Trophoblast cell (in vitro differentiated cells and primary cell): ENCODE measurements around the gene CRACR2B.

Experiments
- DNase-seq, 2 donors: peaks; one replicate each; pipeline ENCODE4 v3.0.0-alpha.2; 2016
- H2AFZ ChIP-seq: 2 replicates; pipeline ENCODE4 v1.6.1; 2013; ENCODE audit warnings: low read length, moderate library complexity, mild to moderate bottlenecking; ENCODE audit not compliant: insufficient read depth, poor library complexity
- H2AK5ac ChIP-seq: 2 replicates; pipeline ENCODE4 v1.6.1; 2013; ENCODE audit warnings: mild to moderate bottlenecking, low read length
- H2BK120ac ChIP-seq: 2 replicates; pipeline ENCODE4 v1.6.1; 2013; ENCODE audit warnings: low read length, mild to moderate bottlenecking, moderate library complexity; ENCODE audit not compliant: insufficient read depth, poor library complexity
- H2BK12ac ChIP-seq: 2 replicates; pipeline ENCODE4 v1.6.1; 2013; ENCODE audit warnings: mild to moderate bottlenecking, low read length, moderate library complexity
- H2BK5ac ChIP-seq: 2 replicates; pipeline ENCODE4 v1.6.1; 2013; ENCODE audit warnings: low read length, low read depth, moderate library complexity, mild to moderate bottlenecking; ENCODE audit not compliant: poor library complexity
- H3K14ac ChIP-seq: 2 replicates; pipeline ENCODE4 v1.6.1; 2013; ENCODE audit warnings: mild to moderate bottlenecking, low read length
- H3K18ac ChIP-seq: 2 replicates; pipeline ENCODE4 v1.6.1; 2013; ENCODE audit warnings: mild to moderate bottlenecking, low read length
- H3K23ac ChIP-seq: 2 replicates; pipeline ENCODE4 v1.6.1; 2013; ENCODE audit warnings: low read length
- H3K27ac ChIP-seq: 2 replicates; pipeline ENCODE4 v1.5.1; 2013; ENCODE audit warnings: low read depth, mild to moderate bottlenecking, inconsistent platforms, low read length, moderate library complexity
- H3K27me3 ChIP-seq: 2 replicates; pipeline ENCODE4 v1.6.1; 2013; ENCODE audit warnings: inconsistent platforms, mild to moderate bottlenecking, low read length, moderate library complexity; ENCODE audit not compliant: insufficient read depth
- H3K36me3 ChIP-seq, 2 experiments: 1 replicate in 1 of 2; 2 replicates in 1 of 2; pipeline ENCODE4 v1.6.1; 2013; ENCODE audit warnings: low read length in 2 of 2, mild to moderate bottlenecking in 2 of 2, moderate library complexity in 1 of 2; ENCODE audit not compliant: insufficient read depth in 2 of 2, control insufficient read depth in 1 of 2
- H3K4ac ChIP-seq: 2 replicates; pipeline ENCODE4 v1.6.1; 2013; ENCODE audit warnings: low read depth, mild to moderate bottlenecking, low read length, moderate library complexity
- H3K4me1 ChIP-seq, 2 experiments: 1 replicate in 1 of 2; 2 replicates in 1 of 2; pipeline ENCODE4 v1.6.1; 2013; ENCODE audit warnings: low read length in 2 of 2, mild to moderate bottlenecking in 2 of 2, moderate library complexity in 1 of 2; ENCODE audit not compliant: insufficient read depth in 2 of 2, control insufficient read depth in 1 of 2
- H3K4me2 ChIP-seq: 2 replicates; pipeline ENCODE4 v1.6.1; 2013; ENCODE audit warnings: inconsistent platforms, mild to moderate bottlenecking, low read length, moderate library complexity
- H3K4me3 ChIP-seq: 2 replicates; pipeline ENCODE4 v1.5.1; 2013; ENCODE audit warnings: mild to moderate bottlenecking, low read depth, low read length, inconsistent platforms
- H3K79me1 ChIP-seq: one replicate; pipeline ENCODE4 v1.6.1; 2013; ENCODE audit warnings: low read length
- H3K79me2 ChIP-seq: 2 replicates; pipeline ENCODE4 v1.6.1; 2013; ENCODE audit warnings: low read length, mild to moderate bottlenecking; ENCODE audit not compliant: control insufficient read depth, insufficient read depth, poor library complexity
- H3K9ac ChIP-seq: 2 replicates; pipeline ENCODE4 v1.6.1; 2013; ENCODE audit warnings: mild to moderate bottlenecking, low read length
- H3K9me3 ChIP-seq: 2 replicates; pipeline ENCODE4 v1.6.1; 2013; ENCODE audit warnings: low read depth, mild to moderate bottlenecking, control low read depth, inconsistent platforms, low read length; ENCODE audit not compliant: insufficient read depth
- H4K12ac ChIP-seq: 2 replicates; pipeline ENCODE4 v1.6.1; 2013; ENCODE audit warnings: low read depth, mild to moderate bottlenecking, low read length, moderate library complexity
- H4K8ac ChIP-seq: 2 replicates; pipeline ENCODE4 v1.6.1; 2013; ENCODE audit warnings: low read depth, mild to moderate bottlenecking, low read length, moderate library complexity
- H4K91ac ChIP-seq: one replicate; pipeline ENCODE4 v1.6.1; 2013; ENCODE audit warnings: low read depth, mild to moderate bottlenecking, low read length, moderate library complexity
- WGBS: extraction: QIAGEN DNeasy Blood & Tissue Kit; methylation state at CpG from one replicate; pipeline ENCODE4 v1.1.7; 2013; ENCODE audit warnings: missing lambda C conversion rate; ENCODE audit not compliant: insufficient read length, insufficient coverage; ENCODE audit errors: extremely low coverage; 5-methylcytosine and 5-hydroxymethylcytosine counted together

Gene CRACR2B

DNA sequence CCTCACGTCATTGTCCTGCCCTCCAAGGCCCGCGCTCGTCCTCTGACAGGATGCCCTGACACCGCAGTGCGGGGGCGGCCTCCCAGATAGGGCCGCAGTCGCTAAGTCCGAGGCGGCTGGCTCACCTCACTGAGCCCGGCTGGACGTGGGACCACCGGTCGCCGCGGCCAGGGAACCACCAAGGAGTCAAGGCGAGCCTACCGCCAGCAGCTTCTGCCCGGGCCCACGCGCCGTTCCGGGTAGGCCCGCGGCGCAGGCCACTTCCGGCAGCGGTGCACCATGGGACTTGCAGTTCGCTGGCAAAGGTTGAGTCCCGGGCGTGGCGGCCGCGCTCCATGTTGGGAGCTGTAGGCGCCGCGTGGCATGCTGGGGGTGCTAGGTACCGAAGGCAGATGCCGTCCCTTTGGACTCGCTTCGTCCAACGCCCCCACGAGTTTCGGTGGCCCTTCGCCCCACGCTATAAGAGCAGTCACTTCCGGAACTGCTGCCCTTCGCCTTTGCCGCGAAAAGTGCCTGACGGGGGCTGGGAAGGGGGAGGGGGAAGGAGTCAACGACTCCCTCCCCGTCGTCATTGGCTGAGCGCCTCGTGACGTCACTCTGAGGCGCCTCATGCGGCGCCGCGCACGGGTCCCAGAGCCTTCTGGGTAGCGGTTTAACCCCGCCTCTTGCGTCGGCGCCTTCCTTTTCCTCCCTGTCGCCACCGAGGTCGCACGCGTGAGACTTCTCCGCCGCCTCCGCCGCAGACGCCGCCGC is 18.3 kb upstream of the CRACR2B start, which contains the start of gene RPLP2:
Gene RPLP2, plus strand, starts transcription at position 681 of the 753 bp plus-strand sequence. CDS start 268 bp downstream, outside the sequence.
- Histone ChIP-seq H3K14ac (peak within 1 kb of the TSS; percentile 98), H3K79me2 (peaks cover 25% of the 10 kb centered on the region), H2BK5ac (peak within 1 kb of the TSS; percentile 97), H2AFZ (peak within 1 kb of the TSS; percentile 90), H4K8ac (peak within 1 kb of the TSS; percentile 99), H2BK120ac (peak within 1 kb of the TSS; percentile 98), H3K9me3 (peaks cover 2% of the 10 kb centered on the region), H3K9ac (peak within 1 kb of the TSS; percentile 98), H3K4me2 (peak within 1 kb of the TSS; percentile 80), H4K12ac (peak within 1 kb of the TSS; percentile 90), H3K23ac (no peak within 1 kb of the TSS), H4K91ac (peak within 1 kb of the TSS; percentile 99), H3K79me1 (peaks cover 24% of the 10 kb centered on the region), H3K36me3 (peaks cover 29 to 31% of the 10 kb centered on the region in 2 experiments), H3K27me3 (no peaks in the 10 kb centered on the region), H3K4me1 (peaks cover 15 to 20% of the 10 kb centered on the region in 2 experiments), H3K4ac (peak within 1 kb of the TSS; percentile 98), H3K27ac (peak within 1 kb of the TSS; percentile 97), H2AK5ac (peak within 1 kb of the TSS; percentile 93), H3K18ac (peak within 1 kb of the TSS; percentile 97), H2BK12ac (peak within 1 kb of the TSS; percentile 56), H3K4me3 (peak within 1 kb of the TSS; percentile 95)
- WGBS = no CpG with 5 or more reads among the region's 81 CpGs
- DNase-seq = peak; percentile 98 to 99

DNA sequence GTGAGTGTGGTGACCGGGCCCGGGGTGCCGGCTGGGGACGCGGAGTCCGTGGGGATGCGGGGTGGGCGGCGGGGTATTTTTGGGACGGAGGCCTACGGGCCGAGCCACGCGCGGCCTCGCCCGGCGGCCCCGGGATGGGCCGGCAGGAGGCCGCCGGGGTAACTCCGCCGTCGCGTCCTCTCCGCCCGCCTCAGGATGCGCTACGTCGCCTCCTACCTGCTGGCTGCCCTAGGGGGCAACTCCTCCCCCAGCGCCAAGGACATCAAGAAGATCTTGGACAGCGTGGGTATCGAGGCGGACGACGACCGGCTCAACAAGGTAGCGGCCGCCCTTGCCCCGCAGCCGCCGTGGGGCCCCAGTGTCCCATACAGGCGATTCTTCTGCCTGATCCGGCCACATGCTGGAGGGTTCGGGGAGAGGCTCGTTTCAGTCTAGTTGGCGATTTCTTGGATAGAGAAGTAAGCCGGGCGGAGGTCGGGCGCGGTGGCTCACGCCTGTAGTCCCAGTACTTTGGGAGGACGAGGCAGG is 17.6 kb upstream of the CRACR2B start:
- H3K4me2 ChIP-seq = peak overlapping the region; percentile 80
- peak in 1 of 2 donors; percentile 38 for DNase-seq
- peaks cover 19% of the 10 kb centered on the region for H3K79me1 ChIP-seq
- peak overlapping the region; percentile 80 for H3K18ac ChIP-seq
- no CpG with 5 or more reads among the region's 55 CpGs for WGBS
- H3K9ac ChIP-seq = peak overlapping the region; percentile 80
- peak overlapping the region; percentile 88 for H3K14ac ChIP-seq
- peaks cover 23% of the 10 kb centered on the region for H3K79me2 ChIP-seq
- H3K27me3 ChIP-seq = no peaks in the 10 kb centered on the region
- peak overlapping the region; percentile 66 for H4K8ac ChIP-seq
- peak overlapping the region; percentile 71 for H4K12ac ChIP-seq
- peaks cover 29 to 31% of the 10 kb centered on the region in 2 experiments for H3K36me3 ChIP-seq
- H3K4me1 ChIP-seq = peaks cover 12 to 17% of the 10 kb centered on the region in 2 experiments
- H2BK5ac ChIP-seq = no peak overlapping the region
- H3K9me3 ChIP-seq = peaks cover 2% of the 10 kb centered on the region
- peak overlapping the region; percentile 85 for H4K91ac ChIP-seq
- H3K23ac ChIP-seq = no peak overlapping the region
- peak overlapping the region; percentile 98 for H3K4ac ChIP-seq
- H3K27ac ChIP-seq = peak overlapping the region; percentile 61
- H2AFZ ChIP-seq = peak overlapping the region; percentile 54
- H3K4me3 ChIP-seq = peak overlapping the region; percentile 95
- peak overlapping the region; percentile 93 for H2AK5ac ChIP-seq
- peak overlapping the region; percentile 13 for H2BK120ac ChIP-seq
- H2BK12ac ChIP-seq = peak overlapping the region; percentile 27

DNA sequence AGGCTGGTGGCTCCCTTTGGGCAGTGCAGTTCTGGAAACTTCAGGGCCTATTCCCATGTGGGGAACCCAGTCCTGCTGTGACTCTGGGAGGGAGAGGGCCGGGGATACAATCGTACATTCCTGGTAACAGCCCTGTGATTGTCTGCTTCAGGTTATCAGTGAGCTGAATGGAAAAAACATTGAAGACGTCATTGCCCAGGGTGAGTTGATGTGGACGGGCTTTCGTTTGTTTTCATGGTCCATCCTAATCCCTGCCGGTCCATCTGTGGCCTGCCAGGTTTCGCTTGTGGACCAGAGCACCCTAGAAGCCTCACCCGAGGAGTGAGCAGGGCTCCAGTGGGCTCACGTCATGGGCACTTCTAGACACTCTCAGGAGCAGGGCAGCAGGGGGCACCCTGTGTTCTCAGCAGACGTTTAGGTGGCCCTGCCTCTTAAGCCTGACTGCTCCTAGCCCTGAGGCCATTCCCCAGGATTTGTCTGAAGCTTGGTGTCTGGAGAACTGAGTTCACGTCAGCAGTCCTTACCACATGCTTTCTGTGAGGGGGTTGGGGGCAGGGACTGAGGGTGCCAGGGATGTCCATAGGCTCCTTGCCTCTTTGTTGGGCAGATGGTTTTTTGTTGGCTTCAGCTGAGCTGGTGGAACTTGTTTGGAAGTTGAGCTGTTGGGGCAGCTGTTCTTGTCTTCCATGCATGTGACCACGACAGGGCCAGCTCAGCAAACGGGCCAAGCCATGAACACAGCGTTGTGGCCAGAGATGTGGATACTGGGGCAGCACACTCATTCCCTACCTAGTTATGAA is 16.1 kb upstream of the CRACR2B start:
- Histone ChIP-seq H3K9ac (no peak overlapping the region), H2BK120ac (no peak overlapping the region), H4K91ac (no peak overlapping the region), H3K27me3 (no peaks in the 10 kb centered on the region), H3K79me1 (peaks cover 14% of the 10 kb centered on the region), H2BK5ac (no peak overlapping the region), H3K4me3 (no peak overlapping the region), H3K79me2 (peaks cover 19% of the 10 kb centered on the region), H2BK12ac (no peak overlapping the region), H4K12ac (no peak overlapping the region), H3K9me3 (peaks cover 2% of the 10 kb centered on the region), H3K14ac (no peak overlapping the region), H3K36me3 (peaks cover 31% of the 10 kb centered on the region in 2 experiments), H2AFZ (no peak overlapping the region), H3K4me1 (peaks cover 9 to 17% of the 10 kb centered on the region in 2 experiments), H2AK5ac (no peak overlapping the region), H4K8ac (no peak overlapping the region), H3K27ac (no peak overlapping the region), H3K4ac (peak overlapping the region; percentile 43), H3K4me2 (peak overlapping the region; percentile 80), H3K18ac (peak overlapping the region; percentile 42), H3K23ac (no peak overlapping the region)
- no peak for DNase-seq
- WGBS = no CpG with 5 or more reads among the region's 14 CpGs

DNA sequence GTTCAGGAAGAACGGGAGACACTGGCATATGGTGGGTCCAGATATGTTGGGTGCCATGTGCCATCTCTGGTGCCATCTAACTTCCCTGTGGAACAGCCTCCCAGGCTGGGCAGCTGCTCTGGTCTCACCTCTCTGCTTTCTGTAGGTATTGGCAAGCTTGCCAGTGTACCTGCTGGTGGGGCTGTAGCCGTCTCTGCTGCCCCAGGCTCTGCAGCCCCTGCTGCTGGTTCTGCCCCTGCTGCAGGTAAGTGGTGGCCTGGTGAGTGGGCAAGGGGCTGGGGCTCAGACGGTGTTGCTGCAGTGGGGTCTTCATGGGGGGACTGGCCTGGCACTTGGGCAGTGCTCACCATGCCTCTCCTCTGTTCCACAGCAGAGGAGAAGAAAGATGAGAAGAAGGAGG is 15.3 kb upstream of the CRACR2B start:
- H3K79me1 ChIP-seq = peaks cover 14% of the 10 kb centered on the region
- no peak overlapping the region for H3K9ac ChIP-seq
- H3K27me3 ChIP-seq = no peaks in the 10 kb centered on the region
- DNase-seq = no peak
- no CpG with 5 or more reads among the region's 3 CpGs for WGBS
- H3K79me2 ChIP-seq = peaks cover 19% of the 10 kb centered on the region
- peaks cover 9 to 17% of the 10 kb centered on the region in 2 experiments for H3K4me1 ChIP-seq
- peaks cover 31% of the 10 kb centered on the region in 2 experiments for H3K36me3 ChIP-seq
- H4K12ac ChIP-seq = no peak overlapping the region
- peaks cover 2% of the 10 kb centered on the region for H3K9me3 ChIP-seq
- H3K4me3 ChIP-seq = no peak overlapping the region
- no peak overlapping the region for H4K91ac ChIP-seq
- H3K14ac ChIP-seq = no peak overlapping the region
- no peak overlapping the region for H2BK5ac ChIP-seq
- H2BK120ac ChIP-seq = no peak overlapping the region
- no peak overlapping the region for H2BK12ac ChIP-seq
- no peak overlapping the region for H2AFZ ChIP-seq
- H3K18ac ChIP-seq = no peak overlapping the region
- no peak overlapping the region for H3K27ac ChIP-seq
- H3K4me2 ChIP-seq = no peak overlapping the region
- no peak overlapping the region for H3K23ac ChIP-seq
- no peak overlapping the region for H2AK5ac ChIP-seq
- no peak overlapping the region for H3K4ac ChIP-seq
- no peak overlapping the region for H4K8ac ChIP-seq
